Camera-type eye (tissue), 1 donor: ENCODE data around the gene C2orf72. TPM values are rescaled to one million over a fixed set of nuclear protein-coding genes. Genes with fewer than 3 reads are reported as not detected.

Source experiments
- total RNA-seq: library from RNA; depleted of rRNA; stranded (reverse); fragments of >200 nt; gene quantifications from one replicate; pipeline ENCODE4 v1.2.3, GENCODE V29; 2014

The C2orf72 gene
- 4.9 TPM for total RNA-seq

GRCh38 chr2:231037202-231037730 is at the start of gene C2orf72:
C2orf72 (plus strand) TSS chr2:231037523; CDS start chr2:231037566, 43 bp downstream.

GRCh38 chr2:230995821-230996220 is 41.5 kb upstream of the C2orf72 start, which contains the start of gene SPATA3:
SPATA3 (plus strand) TSS chr2:230996121; CDS start chr2:230996234, 113 bp downstream.

GRCh38 chr2:231056453-231057416 is 19.4 kb downstream of the C2orf72 start, which contains the start of gene PSMD1:
PSMD1 (plus strand) TSS chr2:231056867; CDS start chr2:231057026, 159 bp downstream.

Other genes starting within 250 kb of the C2orf72 start
- 162 TPM for gene ITM2C, start 172.6 kb upstream of the C2orf72 start, total RNA-seq
- gene GPR55, start 112.3 kb upstream of the C2orf72 start, total RNA-seq = not detected
- not detected for gene SPATA3, start 41.4 kb upstream of the C2orf72 start, total RNA-seq
- gene PSMD1, start 19.3 kb downstream of the C2orf72 start, total RNA-seq = 94.6 TPM
- 1.0 TPM for gene HTR2B, start 87.5 kb downstream of the C2orf72 start, total RNA-seq
- gene ARMC9, start 161.1 kb downstream of the C2orf72 start, total RNA-seq = 63.1 TPM